Heart left ventricle (tissue), 16 donors: ENCODE results near the gene DCAF12L2. TPM values are rescaled to one million over a fixed set of nuclear protein-coding genes. Genes with fewer than 3 reads are reported as not detected.
"Not testable (repeated sequence)": the region's sequence is repeated elsewhere in the genome, so short reads cannot be mapped to it uniquely, and the experiment has no call there.

Source experiments
- ATAC-seq, 4 donors: fragments of 200-7000 bp; cut with Tn5 transposase; one replicate each; pipeline ENCODE4 v1.9.1; 2020 to 2022; ENCODE audit warnings: moderate library complexity in 4 of 4, mild to moderate bottlenecking in 3 of 4, moderate number of reproducible peaks in 1 of 4
- DNase-seq, 5 donors: peaks; one replicate each; pipeline ENCODE4 v3.0.0-alpha.2; 2020
- H3K27ac ChIP-seq, 12 donors: fragments of 200-600 bp; sonication (generic) in 4 of 12; one replicate each; pipeline versions ENCODE4 v1.5.0 to v1.8.0; 2016 to 2022; ENCODE audit warnings: mild to moderate bottlenecking in 2 of 12
- H3K27me3 ChIP-seq, 9 donors: fragments of 200-600 bp; sonication (generic) in 2 of 9; one replicate each; pipeline versions ENCODE4 v1.5.1 to v1.8.0; 2016 to 2022; ENCODE audit warnings: mild to moderate bottlenecking in 3 of 9
- H3K36me3 ChIP-seq, 9 donors: fragments of 200-600 bp; sonication (generic) in 2 of 9; one replicate each; pipeline versions ENCODE4 v1.5.0 to v1.8.0; 2018 to 2022; ENCODE audit warnings: mild to moderate bottlenecking in 2 of 9
- H3K4me1 ChIP-seq, 12 donors: fragments of 200-600 bp; sonication (generic) in 4 of 12; one replicate each; pipeline versions ENCODE4 v1.5.0 to v1.8.0; 2016 to 2022; ENCODE audit warnings: mild to moderate bottlenecking in 3 of 12
- H3K4me3 ChIP-seq, 12 donors: fragments of 200-600 bp; sonication (generic) in 4 of 12; one replicate each; pipeline versions ENCODE4 v1.5.0 to v1.8.0; 2017 to 2022; ENCODE audit warnings: mild to moderate bottlenecking in 9 of 12, moderate library complexity in 4 of 12
- H3K9me3 ChIP-seq, 12 donors: fragments of 200-600 bp; sonication (generic) in 4 of 12; one replicate each; pipeline versions ENCODE4 v1.5.0 to v1.8.0; 2016 to 2022; ENCODE audit warnings: mild to moderate bottlenecking in 1 of 12
- POLR2A ChIP-seq, 2 donors: fragments of 450-650 bp; IDR thresholded peaks; one replicate each; pipeline ENCODE4 v1.6.1; 2017; ENCODE audit warnings: antibody characterized with exemption in 2 of 2, mild to moderate bottlenecking in 2 of 2, moderate library complexity in 2 of 2
- WGBS, 4 donors: extraction: QIAGEN DNeasy Blood & Tissue Kit in 2 of 4; methylation state at CpG; one replicate each; pipeline versions ENCODE4 v1.1.5 to v1.1.7; 2013 to 2018; 5-methylcytosine and 5-hydroxymethylcytosine counted together
- intact Hi-C, 10 donors: fragments of 100-400 bp; cut with DNase I; formaldehyde crosslinking; loops; one replicate each; pipeline versions ENCODE4 v1.11.1 to v1.14.2; 2022
- long read RNA-seq, 3 donors: library from polyadenylated mRNA; unstranded; transcript quantifications; one replicate each; pipeline ENCODE4 v2.0.0, GENCODE V29; 2020 to 2021
- polyA plus RNA-seq, 2 donors: library from polyadenylated mRNA; stranded (reverse); fragments of 200-250 nt; gene quantifications; one replicate each; pipeline ENCODE4 v1.2.3, GENCODE V29; 2013
- total RNA-seq, 9 donors: library from RNA; depleted of rRNA in 2 of 9; stranded (reverse); fragments of >200 nt in 2 of 9; fragmentation: NEBNext Ultra II Directional in 3 of 9; extraction: Animal tissue kit (Norgen Biotek cat#: 25700) in 3 of 9; gene quantifications; one replicate each; pipeline versions ENCODE4 v1.1.0 to v1.2.4, GENCODE V29; 2016 to 2023
- TF ChIP-seq, protein P1 (sequence below), 12 donors: fragments of 200-600 bp; sonication (generic) in 4 of 12; IDR thresholded peaks; one replicate each; pipeline versions ENCODE4 v1.5.0 to v1.8.0; 2018 to 2022; ENCODE audit warnings: antibody characterized with exemption in 12 of 12, mild to moderate bottlenecking in 5 of 12
- donor health status: ischemic (EF 13 %, LVEDD 7.1; RV severe dilation, severe dysfunction).
- donor health status: healthy with polysubstance abuse.
- donor health status: DM: no; HTN: yes; CAD: no.
- donor health status: DM: no; HTN: no; CAD: no.
- donor health status: ischemic (EF 25% LVEDD 6.9; RV normal size, moderate dysfunction).
- donor health status: ischemic (EF 25% LVEDD 5.7; RV mildly dilated, moderate dysfunction).
- donor health status: healthy.
- donor health status: DM: yes; HTN: yes; CAD: no.
- donor health status: ischemic (EF 35%, LVEDD 5.7; RV mildly dilated, moderate dysfunction).
- donor health status: nonischemic (EF 11% LVEDD 7.7; RV severe dilation, severe dysfunction).
- donor health status: DM: yes; HTN: yes; CAD: no.
- donor health status: PGD.
- donor health status: ischemic (EF 29% LVEDD 5.4; RV normal size, mild dysfunction).
- donor health status: nonischemic (EF 23%, LVEDD 6.1; RV moderate dilation, normal function).

DCAF12L2 gene
- total RNA-seq: under 1 TPM in 2 of 9 donors, not detected in 7; 0.10 to 0.16 TPM
- under 1 TPM; 0.04 to 0.08 TPM for polyA plus RNA-seq
- long read RNA-seq, donor 1: 0 reads
- long read RNA-seq, donor 2: 0 reads
- long read RNA-seq, donor 3: 0 reads

DNA sequence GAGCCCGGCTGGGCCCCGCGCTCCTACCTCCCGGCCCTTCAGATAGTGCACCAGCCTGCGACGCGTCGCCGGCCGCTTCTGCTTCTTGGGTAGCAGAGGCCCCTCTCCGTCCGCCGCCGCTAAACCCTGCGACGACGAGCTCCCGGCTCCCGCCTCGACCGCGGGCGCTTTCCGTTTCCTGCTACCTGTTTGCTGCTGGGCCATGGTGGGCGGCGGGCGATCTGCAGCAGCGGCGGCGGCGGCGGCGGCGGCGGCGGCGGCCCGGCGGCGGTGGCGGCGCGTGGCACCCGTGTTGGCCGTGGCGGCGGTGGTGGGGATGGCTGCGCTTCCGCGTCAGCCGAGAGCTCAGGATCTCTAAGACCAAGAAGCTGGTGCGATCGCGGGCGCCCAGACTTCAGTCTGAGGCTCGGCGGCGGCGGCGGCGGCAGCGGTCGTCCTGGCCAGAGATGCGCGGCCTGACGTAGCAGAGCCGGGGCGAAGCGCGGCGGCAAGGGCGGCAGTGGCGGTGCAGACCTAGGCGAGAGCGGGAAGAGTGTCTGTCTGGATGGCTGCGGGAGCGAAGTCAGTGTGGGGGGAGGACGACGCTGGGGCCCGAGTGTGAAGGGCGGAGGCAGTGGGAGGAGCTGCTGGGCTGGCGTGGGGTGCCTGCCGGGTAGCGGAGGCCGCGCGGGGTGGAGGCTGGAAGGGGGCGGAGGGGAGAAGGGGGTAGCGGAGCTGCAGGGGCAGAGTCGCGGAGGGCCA is at the start of gene DCAF12L2:
Gene DCAF12L2 (minus strand): TSS at position 569 of the 741 bp plus-strand sequence. CDS start 365 bp downstream, at position 204.
- TF ChIP-seq, protein P1, sequence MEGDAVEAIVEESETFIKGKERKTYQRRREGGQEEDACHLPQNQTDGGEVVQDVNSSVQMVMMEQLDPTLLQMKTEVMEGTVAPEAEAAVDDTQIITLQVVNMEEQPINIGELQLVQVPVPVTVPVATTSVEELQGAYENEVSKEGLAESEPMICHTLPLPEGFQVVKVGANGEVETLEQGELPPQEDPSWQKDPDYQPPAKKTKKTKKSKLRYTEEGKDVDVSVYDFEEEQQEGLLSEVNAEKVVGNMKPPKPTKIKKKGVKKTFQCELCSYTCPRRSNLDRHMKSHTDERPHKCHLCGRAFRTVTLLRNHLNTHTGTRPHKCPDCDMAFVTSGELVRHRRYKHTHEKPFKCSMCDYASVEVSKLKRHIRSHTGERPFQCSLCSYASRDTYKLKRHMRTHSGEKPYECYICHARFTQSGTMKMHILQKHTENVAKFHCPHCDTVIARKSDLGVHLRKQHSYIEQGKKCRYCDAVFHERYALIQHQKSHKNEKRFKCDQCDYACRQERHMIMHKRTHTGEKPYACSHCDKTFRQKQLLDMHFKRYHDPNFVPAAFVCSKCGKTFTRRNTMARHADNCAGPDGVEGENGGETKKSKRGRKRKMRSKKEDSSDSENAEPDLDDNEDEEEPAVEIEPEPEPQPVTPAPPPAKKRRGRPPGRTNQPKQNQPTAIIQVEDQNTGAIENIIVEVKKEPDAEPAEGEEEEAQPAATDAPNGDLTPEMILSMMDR (IDR thresholded peaks at IDR 0.05): no peak
- TF ChIP-seq POLR2A (IDR thresholded peaks at IDR 0.05): no peak
- intact Hi-C loops: no loop called here
- Histone ChIP-seq H3K9me3 (no peaks in the 10 kb centered on the region), H3K4me3 (peak within 1 kb of the TSS in 10 of 12 donors; percentile 16 to 43 (median 36)), H3K27ac (no peak within 1 kb of the TSS), H3K4me1 (no peaks in the 10 kb centered on the region), H3K36me3 (no peaks in the 10 kb centered on the region), H3K27me3 (peaks cover 0 to 5% (median 0%) of the 10 kb centered on the region in 9 donors)
- DNase-seq (peak in 2 of 5 donors; percentile 27 to 40), ATAC-seq (peak in 1 of 4 donors; percentile 24)
- 2 to 51% (median 20%) methylated on average over 75 to 91 of the region's 91 CpGs for WGBS, 4 donors

DNA sequence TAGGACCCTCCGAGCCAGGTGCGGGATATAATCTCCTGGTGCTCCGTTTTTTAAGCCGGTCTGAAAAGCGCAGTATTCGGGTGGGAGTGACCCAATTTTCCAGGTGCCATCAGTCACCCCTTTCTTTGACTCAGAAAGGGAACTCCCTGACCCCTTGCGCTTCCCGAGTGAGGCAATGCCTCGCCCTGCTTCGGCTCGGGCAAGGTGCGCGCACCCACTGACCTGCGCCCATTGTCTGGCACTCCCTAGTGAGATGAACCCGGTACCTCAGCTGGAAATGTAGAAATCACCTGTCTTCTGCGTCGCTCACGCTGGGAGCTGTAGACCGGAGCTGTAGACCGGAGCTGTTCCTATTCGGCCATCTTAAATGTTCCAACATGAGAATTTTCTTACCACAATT is 24.8 kb upstream of the DCAF12L2 start:
- H3K4me3 ChIP-seq, DNase-seq, intact Hi-C loops, H3K9me3 ChIP-seq, H3K27ac ChIP-seq, H3K4me1 ChIP-seq, H3K36me3 ChIP-seq, H3K27me3 ChIP-seq, ATAC-seq: not testable (repeated sequence)
- WGBS, 4 donors: 84 to 95% (median 92%) methylated on average over 19 to 21 of the region's 21 CpGs

DNA sequence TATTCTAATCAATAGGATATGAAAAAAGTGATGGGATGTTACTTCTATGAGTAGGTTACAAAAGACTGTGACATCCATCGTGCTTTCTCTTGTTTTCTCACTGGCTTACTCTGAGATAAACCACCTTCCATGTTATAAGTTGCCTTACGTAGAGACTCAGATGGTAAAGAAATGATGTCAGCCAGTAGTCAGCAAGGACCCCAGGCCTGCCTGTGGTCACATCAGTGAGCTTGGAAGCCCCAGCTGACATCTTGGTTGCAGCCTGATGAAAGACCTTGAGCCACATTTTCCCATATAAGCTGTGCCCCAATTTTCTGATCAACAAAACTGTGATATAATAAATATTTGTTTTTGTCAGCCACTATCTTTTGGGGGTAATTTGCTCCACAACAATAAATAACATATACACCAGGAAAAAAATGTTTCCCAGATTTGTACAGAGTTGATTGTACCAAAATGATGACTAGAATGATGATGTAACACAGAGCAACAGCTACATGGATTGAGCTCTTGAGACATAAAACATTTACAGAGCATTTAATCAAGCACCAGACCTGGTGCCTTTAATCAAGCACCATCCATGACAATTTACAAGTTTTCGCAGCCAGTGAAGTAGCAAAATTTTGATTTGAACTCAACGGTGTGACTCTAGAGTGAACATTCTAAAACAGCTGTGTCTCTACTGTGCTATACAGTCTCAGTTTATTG is 11.2 kb upstream of the DCAF12L2 start:
- Histone ChIP-seq H3K27me3 (no peaks in the 10 kb centered on the region), H3K27ac (no peak overlapping the region), H3K4me1 (no peaks in the 10 kb centered on the region), H3K4me3 (no peak overlapping the region), H3K36me3 (no peaks in the 10 kb centered on the region), H3K9me3 (no peaks in the 10 kb centered on the region)
- intact Hi-C loops: no loop called here
- DNase-seq (no peak), ATAC-seq (no peak)
- TF ChIP-seq POLR2A (IDR thresholded peaks at IDR 0.05): no peak
- TF ChIP-seq, protein P1 (IDR thresholded peaks at IDR 0.05): no peak
- 72 to 86% (median 78%) methylated on average over 4 of the region's 4 CpGs for WGBS, 4 donors

DNA sequence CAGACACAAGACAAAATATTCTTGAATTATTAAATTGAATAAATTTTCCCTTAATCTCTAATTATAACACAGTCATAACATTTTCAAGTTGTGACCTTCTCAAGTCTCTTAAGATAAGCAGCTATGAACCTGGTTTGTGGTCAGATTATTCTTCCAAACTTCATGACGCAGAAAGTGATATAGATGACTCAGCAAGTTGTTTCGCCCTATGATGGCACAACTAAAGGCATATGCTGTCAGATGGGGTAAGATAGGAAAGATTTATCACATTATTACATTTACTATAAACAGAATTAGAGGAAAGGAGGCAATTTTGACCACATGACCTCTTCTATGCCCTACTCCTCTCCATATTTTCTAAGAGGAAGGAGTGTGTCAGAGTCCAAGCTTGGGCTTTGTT is 4.6 kb upstream of the DCAF12L2 start:
- TF ChIP-seq, protein P1 (IDR thresholded peaks at IDR 0.05): no peak
- TF ChIP-seq POLR2A (IDR thresholded peaks at IDR 0.05): no peak
- Histone ChIP-seq H3K27ac (no peak overlapping the region), H3K36me3 (no peaks in the 10 kb centered on the region), H3K9me3 (no peaks in the 10 kb centered on the region), H3K4me3 (no peak overlapping the region), H3K4me1 (no peaks in the 10 kb centered on the region), H3K27me3 (peaks cover 0 to 5% (median 0%) of the 10 kb centered on the region in 9 donors)
- intact Hi-C loops: no loop called here
- DNase-seq (no peak), ATAC-seq (no peak)
- WGBS, 4 donors: 68 to 73% (median 72%) methylated on average over 2 of the region's 2 CpGs
